GM21528 (cell line): ENCODE measurements around the gene TULP4.

ENCODE experiments used
- ATAC-seq: cut with Tn5 transposase; IDR thresholded peaks from one replicate; pipeline ENCODE4 v1.9.1; 2021; ENCODE audit warnings: mild to moderate bottlenecking, moderate library complexity; ENCODE audit not compliant: unreplicated experiment, low FRiP score

The TULP4 gene

GRCh38 chr6:158353883-158354877, 41.9 kb downstream of the TULP4 start:
- ATAC-seq: no peak

GRCh38 chr6:158356586-158357546, 44.6 kb downstream of the TULP4 start:
- ATAC-seq: peak; percentile 25

- ATAC-seq: peak; percentile 66
Measured at GRCh38 chr6:158357570-158358216, 45.4 kb downstream of the TULP4 start.

GRCh38 chr6:158358450-158359077, 46.3 kb downstream of the TULP4 start:
- ATAC-seq: no peak

- no peak for ATAC-seq
Measured at GRCh38 chr6:158361068-158361467, 48.8 kb downstream of the TULP4 start.

GRCh38 chr6:158361961-158362669, 49.9 kb downstream of the TULP4 start:
- no peak for ATAC-seq

- ATAC-seq: no peak
Measured at GRCh38 chr6:158366363-158366762, 54.1 kb downstream of the TULP4 start.

GRCh38 chr6:158367816-158368215, 55.6 kb downstream of the TULP4 start:
- ATAC-seq: no peak

GRCh38 chr6:158369241-158369640, 57.0 kb downstream of the TULP4 start:
- no peak for ATAC-seq

GRCh38 chr6:158370805-158371204, 58.5 kb downstream of the TULP4 start:
- ATAC-seq: no peak

- no peak for ATAC-seq
Measured at GRCh38 chr6:158371261-158371660, 59.0 kb downstream of the TULP4 start.

GRCh38 chr6:158372574-158372973, 60.3 kb downstream of the TULP4 start:
- ATAC-seq: no peak

GRCh38 chr6:158373214-158373613, 60.9 kb downstream of the TULP4 start:
- no peak for ATAC-seq

- no peak for ATAC-seq
Measured at GRCh38 chr6:158374020-158374419, 61.8 kb downstream of the TULP4 start.

GRCh38 chr6:158376631-158377081, 64.4 kb downstream of the TULP4 start:
- ATAC-seq: no peak

GRCh38 chr6:158377860-158378259, 65.6 kb downstream of the TULP4 start:
- no peak for ATAC-seq

GRCh38 chr6:158379336-158379735, 67.1 kb downstream of the TULP4 start:
- no peak for ATAC-seq

GRCh38 chr6:158381214-158381613, 68.9 kb downstream of the TULP4 start:
- no peak for ATAC-seq

GRCh38 chr6:158382491-158382890, 70.2 kb downstream of the TULP4 start:
- ATAC-seq: no peak
